IMR-90 (cell line): ENCODE measurements around the gene MEGF6. TPM values are rescaled to one million over a fixed set of nuclear protein-coding genes. Genes with fewer than 3 reads are reported as not detected.

Source experiments
- CEBPB ChIP-seq: IDR thresholded peaks from 2 replicates; pipeline ENCODE4 v1.6.1; 2012; ENCODE audit warnings: low read depth, low read length, improper control_type of control experiment
- RCOR1 ChIP-seq: IDR thresholded peaks from 2 replicates; pipeline ENCODE4 v1.6.1; 2012; ENCODE audit warnings: mild to moderate bottlenecking, low read length, improper control_type of control experiment; ENCODE audit not compliant: insufficient replicate concordance
- USF2 ChIP-seq: fragments of 150-350 bp; IDR thresholded peaks from 2 replicates; pipeline ENCODE4 v1.6.1; 2017; ENCODE audit warnings: mild to moderate bottlenecking, antibody characterized with exemption, low read length, low read depth
- polyA plus RNA-seq, 3 experiments: library from polyadenylated mRNA; depleted of rRNA; stranded (reverse); fragments of >200 nt; gene quantifications; 2 replicates each; pipeline ENCODE4 v1.2.3, GENCODE V29; 2012; ENCODE audit warnings: low replicate concordance in 1 of 3
- total RNA-seq: library from RNA; depleted of rRNA; stranded (reverse); fragments of >200 nt; gene quantifications from 2 replicates; pipeline ENCODE4 v1.2.3, GENCODE V29; 2012

The MEGF6 gene
- total and polyA plus RNA-seq, 2 of the 4 experiments (the other 2 are of a cell fraction): 0.72 to 4.1 TPM

- peak; percentile 91 for TF ChIP-seq USF2
- TF ChIP-seq CEBPB: 0 out of 2 replicates have a peak, but pooled peaks have one; percentile 17
- no peak for TF ChIP-seq RCOR1
Measured at GRCh38 chr1:3624200-3625136, 13.2 kb upstream of the MEGF6 start, which contains the start of gene TPRG1L (continued).
